Measurements from ENCODE around the gene GTF2IRD1. TPM values are rescaled to one million over a fixed set of nuclear protein-coding genes. Genes with fewer than 3 reads are reported as not detected.
"Not testable (repeated sequence)": the region's sequence is repeated elsewhere in the genome, so short reads cannot be mapped to it uniquely, and the experiment has no call there.

The GTF2IRD1 gene
- total RNA-seq, 1 donor from 2014 or later = 0.39 TPM

DNA sequence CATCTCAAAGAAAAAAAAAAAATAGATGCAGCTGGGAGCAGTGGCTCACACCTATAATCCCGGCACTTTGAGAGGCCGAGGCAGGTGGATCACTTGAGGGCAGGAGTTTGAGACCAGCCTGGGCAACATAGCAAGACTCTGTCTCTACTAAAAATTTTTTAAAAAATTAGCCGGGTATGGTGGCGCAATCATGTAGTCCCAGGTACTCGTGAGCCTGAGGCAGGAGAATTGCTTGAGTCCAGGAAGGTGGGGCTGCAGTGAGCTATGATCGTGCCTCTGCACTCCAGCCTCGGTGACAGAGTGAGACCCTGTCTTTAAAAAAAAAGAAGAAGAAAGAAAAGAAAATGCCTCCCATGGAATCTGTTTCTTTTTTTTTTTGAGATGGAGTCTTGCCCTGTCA lies 31.9 kb downstream of the GTF2IRD1 start:
- intact Hi-C loops (cut with micrococcal nuclease) = no loop called here

- intact Hi-C loops (cut with micrococcal nuclease) = not testable (repeated sequence)
These were observed 34.9 kb downstream of the GTF2IRD1 start for GRCh38 chr7:74488518-74489030.

DNA sequence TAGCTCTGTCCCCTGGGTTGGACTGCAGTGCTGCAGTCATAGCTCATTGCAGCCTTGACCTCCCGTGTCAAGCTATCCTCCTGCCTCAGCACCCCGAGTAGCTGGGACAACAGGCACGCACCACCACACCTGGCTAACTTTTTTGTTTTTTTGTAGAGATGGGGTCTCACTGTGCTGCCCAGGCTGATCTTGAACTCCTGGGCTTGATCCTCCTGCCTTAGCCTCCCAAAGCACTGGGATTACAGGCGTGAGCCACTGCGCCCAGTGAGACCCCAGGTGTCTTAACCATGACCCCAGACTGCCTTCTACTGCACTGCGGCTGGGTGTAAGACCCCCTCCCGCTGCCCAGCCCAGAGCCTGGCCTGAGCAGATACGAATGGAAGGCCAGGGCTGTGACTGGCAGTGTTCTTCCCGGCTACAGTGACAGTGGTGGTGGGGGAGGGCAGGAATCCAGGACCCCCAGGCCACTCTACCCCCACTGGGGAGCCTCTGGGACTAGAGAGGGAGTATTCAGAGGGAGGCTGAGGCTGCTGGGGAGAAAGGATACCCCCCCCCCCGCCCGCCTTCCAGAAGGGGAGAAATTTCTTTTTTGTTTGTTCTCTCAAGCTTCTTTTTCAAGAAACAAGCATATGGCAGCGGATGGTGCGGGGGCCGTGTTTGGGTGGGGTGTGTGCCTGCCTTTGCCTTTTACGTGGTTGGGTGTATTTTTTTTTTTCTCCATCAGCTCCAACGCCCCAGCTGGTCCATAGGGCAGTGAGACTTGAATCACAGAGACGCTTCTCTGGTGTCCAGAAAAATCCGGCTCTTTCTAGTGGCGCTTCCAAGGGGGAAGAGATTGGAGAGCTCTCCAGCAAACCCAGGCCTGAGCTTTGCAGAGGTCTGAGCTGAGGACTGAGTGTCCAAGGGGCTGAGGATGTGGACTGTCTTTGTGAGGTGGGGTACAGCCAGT lies 36.6 kb downstream of the GTF2IRD1 start:
- intact Hi-C loops (cut with micrococcal nuclease) = no loop called here

- intact Hi-C loops (cut with micrococcal nuclease) = not testable (repeated sequence)
These were observed 37.8 kb downstream of the GTF2IRD1 start for GRCh38 chr7:74491490-74491889.

- intact Hi-C loops (cut with micrococcal nuclease) = no loop called here
These were observed 39.6 kb downstream of the GTF2IRD1 start for GRCh38 chr7:74493295-74493694.

GRCh38 chr7:74494076-74494548 lies 40.4 kb downstream of the GTF2IRD1 start:
- intact Hi-C loops (cut with micrococcal nuclease) = no loop called here

DNA sequence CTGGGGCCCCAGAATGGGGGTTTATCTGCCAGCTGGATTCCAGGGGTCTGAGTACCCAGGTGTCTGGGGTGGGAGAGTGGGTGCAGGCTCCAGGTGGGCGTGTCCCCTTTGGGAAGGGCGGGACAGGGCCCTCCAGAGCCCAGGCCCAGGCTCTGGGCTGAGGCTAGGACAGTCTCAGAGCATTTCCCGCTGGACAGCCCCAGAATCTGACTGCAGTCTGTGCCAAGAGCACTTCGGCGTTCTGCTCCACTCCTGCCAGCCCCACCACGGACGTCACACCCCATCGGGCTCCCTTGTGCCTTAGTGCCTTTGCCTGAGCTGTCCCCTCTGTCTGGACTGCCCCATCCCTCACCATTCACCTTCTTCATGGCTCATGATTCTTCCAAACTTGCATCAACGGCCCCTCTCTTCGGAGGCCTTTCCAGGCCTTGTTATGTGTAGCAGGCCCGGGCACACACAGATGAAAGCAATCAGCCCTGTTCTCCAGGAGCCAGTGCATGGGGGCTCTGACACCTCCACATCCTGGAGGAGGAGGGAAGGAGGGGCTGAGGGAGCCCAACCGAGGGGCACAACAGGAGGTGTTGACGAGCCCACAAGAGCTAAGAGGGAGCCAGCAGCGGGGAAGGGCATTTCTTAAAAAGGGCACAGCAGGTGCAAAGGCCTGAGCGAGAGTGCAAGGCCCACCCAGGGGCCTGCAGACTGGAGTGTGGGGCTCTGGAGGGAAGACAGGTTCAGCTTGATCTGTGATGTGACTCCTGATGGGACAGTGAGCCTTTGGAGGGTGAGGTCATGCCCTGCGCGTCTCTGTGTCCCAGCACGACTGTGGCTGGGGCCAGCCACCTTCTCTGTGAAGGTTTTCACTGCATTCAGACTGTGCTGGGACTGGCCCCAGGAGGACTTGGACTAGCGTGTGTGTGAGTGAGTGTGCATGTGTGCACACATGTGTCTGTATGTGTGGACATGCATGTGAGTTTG lies 41.7 kb downstream of the GTF2IRD1 start:
- intact Hi-C loops (cut with micrococcal nuclease) = no loop called here

DNA sequence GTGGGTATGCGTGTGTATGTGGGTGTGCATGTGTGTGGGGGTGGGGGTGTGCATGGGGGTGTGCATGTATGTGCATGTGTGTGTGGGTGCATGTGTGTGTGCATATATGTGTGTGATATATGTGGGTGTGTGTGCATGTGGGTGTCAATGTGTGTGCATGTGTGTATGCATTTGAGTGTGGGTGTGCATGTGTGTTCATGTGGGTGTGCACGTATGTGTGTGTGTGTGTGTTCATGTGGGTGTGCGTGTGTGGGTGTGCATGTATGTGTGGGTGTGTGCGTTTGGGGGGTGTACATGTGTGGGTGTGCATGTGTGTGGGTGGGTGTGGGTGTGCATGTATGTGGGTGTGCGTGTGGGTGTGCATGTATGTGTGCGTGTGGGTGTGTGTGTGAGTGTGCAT lies 42.6 kb downstream of the GTF2IRD1 start:
- intact Hi-C loops (cut with micrococcal nuclease) = no loop called here

DNA sequence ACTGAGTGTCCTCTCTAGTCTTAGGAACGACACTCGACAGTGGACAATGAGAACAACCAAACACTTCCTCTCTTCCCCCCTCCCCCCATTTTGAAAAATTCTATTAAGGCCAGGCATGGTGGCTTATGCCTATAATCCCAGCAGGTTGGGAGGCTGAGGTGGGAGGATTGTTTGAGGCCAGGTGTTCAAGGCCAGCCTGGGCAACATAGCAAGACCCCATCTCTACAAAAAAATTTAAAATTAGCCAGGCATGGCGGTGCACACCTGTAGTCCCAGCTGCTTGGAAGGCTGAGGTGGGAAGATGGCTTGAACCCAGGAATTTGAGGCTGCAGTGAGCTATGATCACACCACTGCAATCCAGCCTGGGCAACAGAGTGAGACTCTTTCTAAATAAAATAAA lies 43.1 kb downstream of the GTF2IRD1 start:
- intact Hi-C loops (cut with micrococcal nuclease) = not testable (repeated sequence)

- intact Hi-C loops (cut with micrococcal nuclease) = no loop called here
These were observed 44.6 kb downstream of the GTF2IRD1 start for GRCh38 chr7:74498354-74498753.

DNA sequence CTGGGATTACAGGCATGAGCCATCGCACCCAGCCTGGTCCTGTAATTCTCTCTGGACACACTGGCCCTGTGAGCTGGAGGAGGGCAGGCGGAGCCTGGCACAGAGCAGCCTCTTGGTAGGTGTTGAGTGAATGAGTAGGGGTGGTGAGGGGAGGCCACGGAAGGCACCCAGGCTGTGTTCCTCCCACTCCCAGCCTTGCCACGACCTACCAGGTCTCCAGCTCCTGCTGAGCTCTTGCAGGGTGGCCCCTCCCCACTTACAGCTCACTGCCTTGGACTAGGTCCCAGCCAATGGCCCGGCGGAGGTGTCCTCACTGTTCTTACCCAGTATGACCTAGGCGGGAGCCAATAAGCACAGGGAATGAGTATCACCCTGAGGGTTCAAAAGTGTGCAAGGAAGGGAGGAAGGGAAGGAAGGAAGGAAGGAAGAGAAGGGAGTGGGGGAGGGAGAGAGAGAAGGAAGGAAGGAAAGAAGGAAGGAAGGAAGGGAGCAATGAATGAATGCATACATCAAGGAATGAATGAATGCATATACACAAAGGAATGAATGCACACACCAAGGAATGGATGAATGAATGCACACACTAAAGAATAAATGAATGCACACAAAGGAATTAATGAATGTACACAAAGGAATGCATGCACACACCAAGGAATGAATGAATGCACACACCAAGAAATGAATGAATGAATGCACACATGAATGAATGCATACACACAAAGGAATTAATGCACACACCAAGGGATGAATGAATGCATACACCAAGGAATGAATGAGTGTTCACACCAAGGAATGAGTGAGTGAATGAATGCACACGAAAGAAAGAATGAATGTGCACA lies 45.5 kb downstream of the GTF2IRD1 start:
- intact Hi-C loops (cut with micrococcal nuclease) = no loop called here

GRCh38 chr7:74499835-74500388 lies 46.2 kb downstream of the GTF2IRD1 start:
- intact Hi-C loops (cut with micrococcal nuclease) = no loop called here

DNA sequence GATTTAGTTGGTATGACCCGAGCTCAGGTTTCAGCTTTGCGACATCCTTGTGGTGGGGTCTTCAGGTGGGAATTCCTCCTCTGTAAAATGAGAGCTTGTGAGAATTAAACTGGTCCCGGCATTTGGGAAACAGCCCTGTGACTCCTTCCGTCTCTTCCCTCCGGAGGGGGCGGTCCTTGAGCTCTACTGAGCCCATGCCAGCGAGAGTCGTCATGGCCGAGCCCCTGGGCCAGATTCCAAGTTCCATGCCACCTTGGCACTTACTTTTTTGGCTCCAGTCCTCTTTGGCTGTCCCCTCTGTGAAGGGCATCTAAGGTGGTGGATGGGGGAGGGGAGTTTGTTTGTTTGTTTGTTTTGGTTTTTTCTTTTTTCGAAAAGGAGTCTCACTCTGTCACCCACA lies 47.6 kb downstream of the GTF2IRD1 start:
- intact Hi-C loops (cut with micrococcal nuclease) = no loop called here

DNA sequence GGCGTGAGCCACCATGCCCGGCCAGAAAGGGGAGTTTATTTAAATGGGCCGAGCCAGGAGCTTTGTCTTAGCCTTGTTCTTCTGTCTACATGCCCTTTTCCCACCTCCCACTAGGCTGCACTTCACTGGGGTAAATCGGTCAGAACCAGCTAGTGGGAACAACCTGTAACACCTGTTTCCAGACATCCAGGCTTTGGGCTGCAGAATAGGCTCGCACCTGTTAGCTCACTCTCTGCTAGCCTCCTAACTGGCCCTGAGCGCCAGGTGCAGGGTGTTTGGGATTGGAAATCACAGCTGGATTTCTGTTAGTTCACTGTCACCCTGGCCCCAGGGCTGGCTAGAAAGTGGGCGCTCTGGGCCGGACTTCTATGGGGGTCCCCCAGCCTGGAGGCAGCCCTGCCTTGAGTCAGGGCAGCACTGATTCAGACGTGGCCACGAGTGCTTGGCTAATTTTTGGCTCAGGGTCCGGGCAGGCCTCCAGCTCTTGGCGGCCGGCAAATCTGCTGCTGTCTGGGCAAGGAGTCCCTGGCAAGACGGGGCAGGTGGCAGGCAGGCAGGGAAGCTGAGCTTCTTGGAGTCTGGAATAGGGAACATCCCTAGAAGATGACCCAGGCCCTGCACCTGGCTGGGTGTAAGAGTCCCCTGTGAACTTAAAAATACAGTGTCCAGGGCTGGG lies 48.6 kb downstream of the GTF2IRD1 start:
- intact Hi-C loops (cut with micrococcal nuclease) = no loop called here

DNA sequence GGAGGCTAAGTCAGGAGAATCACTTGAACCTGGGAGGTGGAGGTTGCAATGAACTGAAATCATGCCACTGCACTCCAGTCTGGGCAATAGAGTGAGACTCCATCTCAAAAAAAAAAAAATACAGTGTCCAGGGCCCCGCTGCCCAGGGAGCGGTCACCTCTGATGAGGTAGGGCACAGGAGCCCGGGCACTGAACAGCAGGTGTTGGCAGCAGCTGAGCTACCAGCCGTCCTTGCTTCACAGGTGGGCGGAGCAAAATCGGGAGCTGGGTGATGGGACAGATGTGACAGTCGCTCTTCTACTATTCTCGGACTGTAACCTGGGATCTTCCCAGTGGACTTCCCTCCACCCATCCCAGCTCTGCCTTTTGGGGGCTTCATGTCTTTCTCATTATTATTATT lies 49.4 kb downstream of the GTF2IRD1 start:
- intact Hi-C loops (cut with micrococcal nuclease) = no loop called here

DNA sequence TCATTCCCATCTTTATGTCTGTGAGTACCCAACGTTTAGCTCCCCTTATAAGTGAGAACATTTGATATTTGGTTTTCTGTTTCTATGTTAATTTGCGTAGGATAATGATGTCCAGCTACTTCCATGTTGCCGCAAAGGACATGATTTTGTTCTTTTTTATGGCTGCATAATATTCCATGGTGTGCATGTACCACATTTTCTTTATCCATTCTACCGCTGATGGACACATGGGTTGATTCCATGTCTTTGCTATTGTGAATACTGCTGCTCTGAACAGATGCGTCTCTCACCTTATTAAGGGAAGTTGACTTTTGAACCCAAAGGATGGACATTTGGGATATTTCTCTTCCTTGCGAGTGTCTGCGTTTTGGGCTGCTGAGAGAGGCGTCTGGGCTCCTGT lies 50.2 kb downstream of the GTF2IRD1 start:
- intact Hi-C loops (cut with micrococcal nuclease) = no loop called here

- intact Hi-C loops (cut with micrococcal nuclease) = no loop called here
These were observed 52.0 kb downstream of the GTF2IRD1 start for GRCh38 chr7:74505471-74506324.

DNA sequence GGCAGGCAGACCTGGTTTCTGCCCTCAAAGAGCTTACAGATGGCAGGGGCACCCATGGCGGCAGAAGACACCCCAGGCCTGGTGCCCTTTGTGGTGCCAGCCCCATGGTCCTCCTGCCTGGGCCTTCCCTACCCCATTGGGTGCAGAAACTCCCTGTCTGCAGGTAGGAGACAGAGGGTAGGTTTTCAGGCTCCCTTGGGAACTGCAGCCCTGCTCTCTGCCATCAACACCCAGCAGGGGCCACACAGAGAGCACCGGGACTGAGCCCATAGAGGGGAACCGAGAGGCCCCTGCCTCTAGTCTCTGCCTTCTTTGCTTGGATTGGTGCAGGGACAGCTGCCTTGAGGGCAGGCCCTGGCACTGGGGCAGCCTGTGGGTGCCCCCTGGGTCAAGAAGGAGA lies 52.6 kb downstream of the GTF2IRD1 start:
- intact Hi-C loops (cut with micrococcal nuclease) = no loop called here
